HUDEP-2 (cell line): Measurements from ENCODE around the gene RETN.

ENCODE experiments used
- DNase-seq, 76 experiments: peaks; one replicate each; lab custom pipeline; 2025; ENCODE audit not compliant: unreplicated experiment in 76 of 76; lab: John Stamatoyannopoulos, UW

The RETN gene

GRCh38 chr19:7657131-7657751 lies 11.6 kb upstream of the RETN start:
- no peak for DNase-seq

DNA sequence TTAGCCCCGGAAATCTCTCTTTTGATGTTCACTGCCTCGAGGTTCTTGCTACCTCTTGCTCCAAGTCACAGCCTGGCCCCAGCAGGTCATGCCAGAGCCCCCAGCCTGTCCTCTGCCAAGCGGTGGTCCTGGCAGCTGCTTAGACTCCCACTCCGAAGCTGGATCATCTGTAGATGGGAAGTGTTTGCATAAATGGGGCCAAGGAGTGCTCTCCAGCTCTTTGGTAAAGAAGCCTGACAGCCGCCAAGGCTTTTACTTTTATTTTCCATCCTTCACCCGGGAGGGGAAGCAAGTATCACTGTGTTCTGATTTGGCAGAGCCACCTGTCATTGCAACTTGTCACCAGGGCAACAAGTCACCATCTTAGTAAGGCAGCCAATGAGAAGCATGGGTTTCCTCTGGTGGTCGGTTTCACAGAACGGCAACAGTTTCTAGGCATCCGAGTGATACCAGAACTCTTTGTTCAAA lies 10.6 kb upstream of the RETN start:
- no peak for DNase-seq

DNA sequence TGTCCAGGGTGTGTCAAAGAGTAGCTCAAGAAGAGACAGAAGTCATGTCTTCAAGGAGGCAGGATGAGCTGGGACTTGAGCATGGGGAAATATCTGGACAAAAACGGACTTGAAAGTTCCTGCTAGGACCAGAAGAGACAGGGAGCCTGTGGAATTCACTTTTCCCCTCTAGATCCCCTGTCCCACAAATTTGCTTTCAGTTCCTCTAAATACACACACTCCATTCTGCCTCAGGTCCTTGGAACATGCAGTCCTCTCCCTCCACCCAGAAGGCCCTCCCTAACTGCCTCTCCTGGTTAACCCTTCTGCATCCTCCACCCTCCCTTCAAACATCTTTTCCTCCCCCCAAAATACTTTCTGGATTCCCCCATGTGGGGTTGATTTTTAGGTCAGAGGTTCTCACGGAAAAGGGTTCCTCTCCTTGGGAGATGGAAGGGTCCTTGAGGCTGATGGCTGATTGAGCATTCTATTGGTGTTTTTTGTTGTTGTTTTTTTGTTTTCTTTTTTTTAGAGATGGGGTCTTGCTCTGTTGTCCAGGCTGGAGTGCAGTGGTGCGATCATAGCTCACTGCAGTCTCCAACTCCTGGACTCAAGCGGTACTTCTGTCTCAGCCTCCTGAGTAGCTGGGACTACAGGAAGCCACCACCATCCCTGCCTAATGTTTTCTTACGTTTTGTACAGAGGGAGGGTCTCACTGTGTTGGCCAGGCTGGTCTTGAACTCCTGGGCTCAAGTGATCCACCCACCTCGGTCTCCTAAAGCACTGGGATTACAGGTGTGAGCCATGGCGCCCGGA lies 6.9 kb upstream of the RETN start:
- no peak for DNase-seq

DNA sequence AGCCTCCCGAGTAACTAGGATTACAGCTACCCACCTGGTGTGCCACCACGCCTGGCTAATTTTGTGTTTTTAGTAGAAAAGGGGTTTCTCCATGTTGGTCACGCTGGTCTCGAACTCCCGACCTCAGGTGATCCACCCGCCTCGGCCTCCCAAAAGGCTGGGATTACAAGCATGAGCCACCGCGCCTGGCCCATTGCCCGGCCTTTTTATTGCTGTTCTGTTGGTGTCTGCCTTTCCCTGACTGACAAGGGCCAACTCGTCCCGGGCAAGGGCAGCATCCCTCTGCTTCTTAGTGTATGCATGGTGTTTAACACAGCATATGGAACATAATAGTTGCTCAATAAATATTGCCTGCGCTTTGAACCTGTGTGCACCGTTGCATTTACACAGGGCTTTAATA lies 6.2 kb upstream of the RETN start:
- no peak for DNase-seq

- DNase-seq, result no peak
Measured at GRCh38 chr19:7663706-7664105, 5.1 kb upstream of the RETN start.

GRCh38 chr19:7665076-7665475 lies 3.8 kb upstream of the RETN start:
- DNase-seq, result no peak

- DNase-seq, result no peak
Measured at GRCh38 chr19:7669641-7670040, 792 bp downstream of the RETN start.

GRCh38 chr19:7670150-7670783 lies 1.4 kb downstream of the RETN start:
- no peak for DNase-seq

DNA sequence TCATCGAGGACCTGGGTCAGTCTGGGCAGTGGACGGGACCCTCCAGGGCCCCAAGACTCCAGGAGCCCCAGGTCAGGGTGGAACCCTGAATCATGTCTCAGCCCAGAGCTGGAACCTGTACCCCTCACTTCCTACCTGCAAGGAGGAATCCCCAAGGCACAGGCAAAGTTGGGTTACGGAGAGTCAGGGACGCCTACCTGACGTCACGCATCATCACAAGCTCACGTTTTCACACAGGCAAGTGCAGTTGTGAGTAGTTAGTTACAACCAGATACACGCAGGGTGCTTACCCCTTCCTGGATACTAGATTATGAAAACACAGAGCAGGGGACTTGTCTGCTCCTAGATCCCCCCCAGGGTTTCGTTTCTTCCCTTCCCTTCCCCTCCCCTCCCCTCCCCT lies 1.9 kb downstream of the RETN start:
- no peak for DNase-seq

- no peak for DNase-seq
Measured at GRCh38 chr19:7672522-7672921, 3.7 kb downstream of the RETN start.

DNA sequence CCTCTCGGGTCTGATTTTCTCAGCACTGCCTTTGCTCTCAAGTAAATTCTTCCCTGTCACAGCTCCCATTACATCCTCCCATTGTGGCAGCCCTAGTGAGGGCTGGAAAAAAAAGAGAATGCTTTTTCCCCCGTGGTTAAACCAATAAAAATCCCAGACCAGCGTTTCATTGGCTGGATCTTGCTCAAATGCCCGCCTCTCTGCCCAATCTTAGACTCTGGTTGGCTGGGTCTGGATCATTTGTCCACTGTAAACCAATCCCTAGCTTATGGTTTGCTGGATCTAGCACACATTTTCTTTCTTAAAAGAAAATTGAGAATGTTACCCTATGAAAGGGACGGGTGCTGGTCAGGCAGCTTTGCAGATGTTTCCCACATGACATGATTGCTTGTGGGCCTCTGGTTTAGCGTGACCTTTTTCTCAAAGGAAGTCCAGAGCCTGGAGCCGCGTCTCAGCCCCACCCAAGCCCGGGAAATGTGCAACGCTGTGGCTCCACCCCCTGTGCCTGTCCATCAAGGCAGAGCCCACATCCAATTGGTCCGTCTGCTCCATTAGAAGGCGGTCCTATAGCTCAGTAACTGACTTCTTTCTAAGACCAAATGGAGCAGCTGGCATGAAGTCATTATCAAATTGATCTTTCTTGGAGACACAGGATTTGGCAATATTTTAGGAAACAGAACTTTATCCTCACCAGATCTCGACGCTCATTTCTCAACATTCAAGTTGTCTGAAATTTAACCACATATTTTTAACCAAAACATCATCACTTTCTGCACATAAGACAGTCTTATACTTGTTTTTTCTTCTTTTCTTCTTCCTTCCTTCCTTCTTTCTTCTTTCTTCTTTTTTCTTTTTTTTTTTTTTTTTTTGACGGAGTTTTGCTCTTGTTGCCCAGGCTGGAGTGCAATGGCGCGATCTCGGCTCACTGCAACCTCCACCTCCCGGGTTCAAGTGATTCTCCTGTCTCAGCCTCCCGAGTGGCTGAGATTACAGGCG lies 5.5 kb downstream of the RETN start:
- DNase-seq, result peak in 66 of 76 experiments; percentile 26 to 80 (median 59)

DNA sequence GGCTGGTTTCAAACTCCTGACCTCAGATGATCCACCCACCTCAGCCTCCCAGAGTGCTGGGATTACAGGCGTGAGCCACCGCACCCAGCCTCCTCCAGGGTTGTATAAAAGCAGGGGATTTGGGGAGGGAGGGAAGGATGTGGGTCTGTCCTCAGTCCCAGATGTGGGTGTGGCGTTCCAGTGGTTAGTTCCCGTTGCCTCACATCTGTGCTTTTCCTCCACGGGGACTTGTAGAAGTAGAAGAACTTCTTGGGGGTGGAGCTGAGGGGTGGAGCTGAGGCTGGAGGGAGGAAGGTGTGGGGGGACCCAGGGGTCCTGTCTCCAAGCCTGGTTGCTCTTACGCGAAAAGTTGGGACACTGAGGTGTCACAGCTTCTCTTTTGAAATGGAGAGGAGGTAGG lies 7.5 kb downstream of the RETN start:
- no peak for DNase-seq

DNA sequence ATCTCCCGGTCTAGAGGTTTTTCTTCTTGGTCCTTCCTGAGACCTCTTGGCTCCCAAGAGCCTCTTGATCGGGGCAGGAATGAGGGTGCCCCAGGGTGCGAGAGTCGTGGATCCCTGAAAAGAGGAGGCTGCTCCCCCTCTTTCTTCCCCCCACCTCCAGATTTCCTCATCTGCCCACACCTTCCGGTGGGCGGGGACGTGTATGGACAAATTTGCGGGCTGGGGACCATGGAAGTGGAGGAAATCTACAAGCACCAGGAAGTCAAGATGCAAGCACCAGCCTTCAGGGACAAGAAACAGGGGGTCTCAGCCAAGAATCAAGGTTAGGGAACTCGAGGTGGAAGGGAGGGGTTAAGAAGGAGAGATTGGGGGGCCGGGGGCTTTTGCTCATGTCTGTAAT lies 8.0 kb downstream of the RETN start, which contains the start of gene MCEMP1:
Gene MCEMP1 (plus strand): TSS at position 237 of the 400 bp plus-strand sequence. CDS start 31 bp downstream, at position 268.
- DNase-seq, result no peak

- peak in 16 of 76 experiments; percentile 6 to 33 (median 15) for DNase-seq
Measured at GRCh38 chr19:7677669-7678311, 8.9 kb downstream of the RETN start.

DNA sequence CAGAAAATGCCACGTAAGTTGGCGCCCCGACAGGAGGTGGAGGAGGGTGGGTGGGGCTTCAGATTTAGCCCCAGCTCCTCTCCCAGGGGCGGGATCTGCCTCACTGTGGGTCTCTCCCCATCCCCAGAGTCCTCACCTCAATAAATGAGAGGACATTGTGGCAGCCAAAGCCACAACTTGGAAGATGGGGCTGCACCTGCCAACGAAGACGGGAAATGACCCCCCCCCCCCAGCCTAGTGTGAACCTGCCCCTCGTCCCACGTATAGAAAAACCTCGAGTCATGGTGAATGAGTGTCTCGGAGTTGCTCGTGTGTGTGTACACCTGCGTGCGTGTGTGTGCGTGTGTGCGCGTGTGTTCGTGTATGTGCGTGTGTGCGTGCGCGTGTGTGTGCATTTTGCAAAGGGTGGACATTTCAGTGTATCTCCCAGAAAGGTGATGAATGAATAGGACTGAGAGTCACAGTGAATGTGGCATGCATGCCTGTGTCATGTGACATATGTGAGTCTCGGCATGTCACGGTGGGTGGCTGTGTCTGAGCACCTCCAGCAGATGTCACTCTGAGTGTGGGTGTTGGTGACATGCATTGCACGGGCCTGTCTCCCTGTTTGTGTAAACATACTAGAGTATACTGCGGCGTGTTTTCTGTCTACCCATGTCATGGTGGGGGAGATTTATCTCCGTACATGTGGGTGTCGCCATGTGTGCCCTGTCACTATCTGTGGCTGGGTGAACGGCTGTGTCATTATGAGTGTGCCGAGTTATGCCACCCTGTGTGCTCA lies 10.3 kb downstream of the RETN start:
- peak in 65 of 76 experiments; percentile 22 to 80 (median 56) for DNase-seq

DNA sequence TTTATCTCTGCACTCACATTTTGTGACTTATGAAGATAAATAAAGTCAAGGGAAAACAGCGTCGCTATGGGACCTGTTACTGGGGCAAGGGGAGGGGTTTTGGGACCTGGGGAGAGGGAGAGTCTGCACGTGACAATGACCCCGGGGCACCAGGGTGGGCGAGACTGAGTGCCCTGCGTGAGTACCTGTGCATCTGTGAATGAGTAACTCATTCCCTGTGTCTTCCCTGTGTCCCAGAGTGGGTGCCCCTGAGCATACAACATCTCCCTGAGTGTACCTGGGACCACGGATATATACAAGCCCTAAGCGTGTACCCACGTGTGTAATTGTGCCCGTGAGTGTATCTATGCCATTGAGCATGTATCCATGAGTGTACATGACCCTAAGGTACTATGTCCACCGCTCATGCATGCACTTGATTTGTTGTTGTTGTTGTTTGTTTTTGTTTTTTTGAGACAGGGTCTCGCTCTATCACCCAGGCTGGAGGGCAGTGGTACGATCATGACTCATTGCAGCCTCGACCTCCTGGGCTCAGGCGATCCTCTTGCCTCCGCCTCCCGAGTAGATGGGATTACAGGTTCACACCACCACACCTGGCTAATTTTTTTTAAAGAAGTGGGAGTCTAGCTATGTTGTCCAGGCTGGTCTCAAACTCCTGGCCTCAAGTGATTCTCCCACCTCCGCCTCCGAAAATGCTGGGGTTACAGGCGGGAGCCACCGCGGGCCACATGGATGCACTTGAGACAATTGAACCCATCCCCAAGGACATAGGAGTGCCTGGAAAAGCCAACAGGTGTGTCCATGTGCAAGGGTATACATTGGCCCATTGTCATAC lies 11.1 kb downstream of the RETN start:
- peak in 5 of 76 experiments; percentile 35 to 67 (median 54) for DNase-seq

GRCh38 chr19:7680606-7681339 lies 11.9 kb downstream of the RETN start, which contains the start of gene TRAPPC5:
TRAPPC5 (plus strand) TSS chr19:7680833; CDS start chr19:7682254, 1,421 bp downstream.
- DNase-seq, result peak in 71 of 76 experiments; percentile 20 to 91 (median 77)
